ENCODE measurements around the gene LLCFC1.

The LLCFC1 gene

DNA sequence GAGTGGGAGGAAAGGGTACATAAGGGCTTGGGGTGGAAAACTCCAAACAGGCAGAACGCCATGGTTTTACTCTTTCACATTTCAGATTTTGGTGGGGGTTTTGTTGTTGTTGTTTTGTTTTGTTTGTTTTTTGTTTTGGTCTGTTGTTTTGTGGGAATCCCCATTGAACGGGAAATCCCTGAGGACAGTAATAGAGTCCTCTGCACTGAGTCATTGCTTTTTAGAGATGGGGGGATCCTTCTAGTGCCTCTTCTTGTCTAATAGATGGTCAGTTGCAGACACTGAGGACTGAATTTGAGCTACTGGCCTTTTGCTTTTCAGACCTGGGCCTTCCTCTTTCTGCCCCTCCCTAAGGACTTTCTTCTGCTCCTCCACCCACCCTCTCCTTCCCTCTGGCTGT is 25.7 kb upstream of the LLCFC1 start:
- ChIA-PET POLR2A (no interaction called here), CTCF (no interaction called here)
- DNase-seq (ENCODE audit: low read depth, low spot score): no peak
- TF ChIP-seq, protein P1, sequence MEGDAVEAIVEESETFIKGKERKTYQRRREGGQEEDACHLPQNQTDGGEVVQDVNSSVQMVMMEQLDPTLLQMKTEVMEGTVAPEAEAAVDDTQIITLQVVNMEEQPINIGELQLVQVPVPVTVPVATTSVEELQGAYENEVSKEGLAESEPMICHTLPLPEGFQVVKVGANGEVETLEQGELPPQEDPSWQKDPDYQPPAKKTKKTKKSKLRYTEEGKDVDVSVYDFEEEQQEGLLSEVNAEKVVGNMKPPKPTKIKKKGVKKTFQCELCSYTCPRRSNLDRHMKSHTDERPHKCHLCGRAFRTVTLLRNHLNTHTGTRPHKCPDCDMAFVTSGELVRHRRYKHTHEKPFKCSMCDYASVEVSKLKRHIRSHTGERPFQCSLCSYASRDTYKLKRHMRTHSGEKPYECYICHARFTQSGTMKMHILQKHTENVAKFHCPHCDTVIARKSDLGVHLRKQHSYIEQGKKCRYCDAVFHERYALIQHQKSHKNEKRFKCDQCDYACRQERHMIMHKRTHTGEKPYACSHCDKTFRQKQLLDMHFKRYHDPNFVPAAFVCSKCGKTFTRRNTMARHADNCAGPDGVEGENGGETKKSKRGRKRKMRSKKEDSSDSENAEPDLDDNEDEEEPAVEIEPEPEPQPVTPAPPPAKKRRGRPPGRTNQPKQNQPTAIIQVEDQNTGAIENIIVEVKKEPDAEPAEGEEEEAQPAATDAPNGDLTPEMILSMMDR (IDR thresholded peaks at IDR 0.05; ENCODE audit: insufficient read depth, low read length, missing control alignments): no peak
- no peak overlapping the region for H3K4me3 ChIP-seq (ENCODE audit: low read depth, low read length)

DNA sequence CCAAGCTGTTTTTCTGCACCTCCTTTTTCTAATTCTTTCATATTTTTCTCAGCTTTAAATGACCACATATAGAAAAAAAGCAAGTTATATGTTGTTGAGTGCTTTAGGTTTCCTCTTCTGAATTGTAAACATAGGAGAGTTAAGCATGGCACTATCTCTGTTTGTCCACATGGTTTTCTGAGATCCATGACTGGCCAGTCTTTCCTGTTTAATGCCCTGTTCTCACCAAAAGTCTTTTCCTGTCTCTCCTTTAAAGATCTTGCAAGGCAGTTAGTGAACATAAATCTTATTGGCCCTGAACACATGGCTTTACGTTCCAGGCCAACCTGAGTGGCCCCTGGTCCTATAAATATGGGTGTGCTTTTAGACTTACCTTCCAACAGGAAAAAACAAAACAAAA is 25.2 kb upstream of the LLCFC1 start:
- TF ChIP-seq, protein P1 (IDR thresholded peaks at IDR 0.05; ENCODE audit: insufficient read depth, low read length, missing control alignments): no peak
- no peak for DNase-seq (ENCODE audit: low read depth, low spot score)
- H3K4me3 ChIP-seq (ENCODE audit: low read depth, low read length): no peak overlapping the region
- ChIA-PET CTCF (no interaction called here), POLR2A (no interaction called here)

DNA sequence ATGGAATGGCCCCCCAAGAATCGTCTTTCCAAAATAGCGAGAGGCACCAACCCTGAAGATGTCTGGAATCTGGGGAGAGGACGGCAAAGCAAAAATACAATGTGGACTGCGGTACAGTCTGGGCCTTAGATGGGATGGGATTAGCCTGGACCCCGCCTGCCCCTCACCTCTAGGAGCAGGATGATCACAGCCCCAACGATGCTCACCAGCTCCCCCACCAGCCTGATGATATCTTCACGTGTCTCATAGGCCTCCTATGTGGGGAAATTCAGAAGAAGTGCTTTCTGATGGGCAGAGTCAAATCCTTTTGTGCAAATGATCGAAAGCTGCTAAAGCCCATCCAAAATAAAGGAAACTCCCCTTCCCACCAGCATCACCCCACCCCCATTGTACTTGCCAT is 24.0 kb upstream of the LLCFC1 start:
- TF ChIP-seq, protein P1 (IDR thresholded peaks at IDR 0.05; ENCODE audit: insufficient read depth, low read length, missing control alignments): no peak
- ChIA-PET CTCF (interaction anchor here (1.0 kb wide), 1 partner anchor 87 kb away, joined by 4 read pairs; no protein-coding TSS in a partner anchor), POLR2A (no interaction called here)
- no peak overlapping the region for H3K4me3 ChIP-seq (ENCODE audit: low read depth, low read length)
- no peak for DNase-seq (ENCODE audit: low read depth, low spot score)

DNA sequence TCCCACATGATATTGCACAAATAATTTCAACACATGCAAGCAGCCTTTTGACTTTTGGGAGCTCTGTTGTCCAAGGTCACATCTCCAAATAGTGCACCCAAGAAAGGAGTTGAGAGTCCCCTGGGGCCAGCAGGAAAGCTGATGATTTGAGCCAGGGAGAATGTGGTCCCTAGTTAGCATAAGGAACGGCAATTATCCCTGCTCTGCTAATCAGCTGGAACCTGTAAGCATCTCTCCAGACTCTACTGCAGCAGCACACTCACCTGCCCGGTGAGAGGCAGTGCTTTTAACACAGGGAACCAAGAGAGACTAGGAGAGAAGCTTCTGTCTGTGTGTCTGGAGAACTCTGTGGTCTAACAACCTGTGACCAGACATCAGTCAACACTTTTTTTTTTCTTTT is 22.8 kb upstream of the LLCFC1 start:
- no peak for DNase-seq (ENCODE audit: low read depth, low spot score)
- no peak overlapping the region for H3K4me3 ChIP-seq (ENCODE audit: low read depth, low read length)
- ChIA-PET POLR2A (no interaction called here), CTCF (interaction anchor here (1.0 kb wide), 1 partner anchor 86 kb away, joined by 4 read pairs; no protein-coding TSS in a partner anchor)
- TF ChIP-seq, protein P1 (IDR thresholded peaks at IDR 0.05; ENCODE audit: insufficient read depth, low read length, missing control alignments): no peak

DNA sequence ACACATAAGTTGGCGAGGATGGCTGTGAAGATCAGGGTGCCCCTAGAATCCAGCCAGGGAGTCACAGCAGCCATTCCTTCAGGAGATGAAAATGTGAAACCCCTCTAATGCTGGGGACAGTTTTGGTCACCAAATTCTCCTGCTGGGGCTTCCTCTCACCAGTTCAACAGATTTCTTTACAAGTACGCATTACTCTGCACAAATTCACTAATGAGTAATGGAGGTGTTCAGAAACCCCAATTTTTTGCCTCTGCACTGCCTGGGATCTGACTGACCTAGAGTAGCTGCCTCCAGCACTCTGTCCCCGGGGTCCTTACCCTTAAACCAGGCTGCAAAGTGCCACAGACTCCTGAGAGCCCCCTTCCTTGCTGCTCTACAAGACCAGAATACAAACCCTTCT is 21.8 kb upstream of the LLCFC1 start:
- ChIA-PET CTCF (no interaction called here), POLR2A (no interaction called here)
- DNase-seq (ENCODE audit: low read depth, low spot score): no peak
- H3K4me3 ChIP-seq (ENCODE audit: low read depth, low read length): no peak overlapping the region
- TF ChIP-seq, protein P1 (IDR thresholded peaks at IDR 0.05; ENCODE audit: insufficient read depth, low read length, missing control alignments): no peak

DNA sequence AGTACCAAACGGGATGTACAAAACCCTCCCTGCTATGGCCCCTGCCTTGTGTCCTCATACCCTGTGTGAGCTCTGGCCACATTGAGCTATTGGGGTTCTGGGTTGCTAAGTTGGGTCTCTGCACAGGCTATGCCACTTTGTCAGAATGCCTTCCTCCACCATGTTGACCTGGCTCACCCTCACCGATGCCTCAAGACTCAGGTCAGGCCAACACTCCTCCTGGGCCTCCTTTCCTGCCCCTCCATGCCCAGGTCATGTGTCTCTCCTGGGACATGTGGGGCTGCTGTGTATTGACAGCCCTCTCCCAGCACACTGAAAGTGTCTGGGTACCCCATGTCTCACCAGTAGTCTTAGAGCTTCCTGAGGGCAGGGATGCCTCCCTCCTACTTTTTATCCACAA is 20.4 kb upstream of the LLCFC1 start:
- ChIA-PET CTCF (no interaction called here), POLR2A (interaction anchor here (0.6 kb wide), 1 partner anchor 15 kb away, joined by 3 read pairs; no protein-coding TSS in a partner anchor)
- no peak for DNase-seq (ENCODE audit: low read depth, low spot score)
- no peak overlapping the region for H3K4me3 ChIP-seq (ENCODE audit: low read depth, low read length)
- TF ChIP-seq, protein P1 (IDR thresholded peaks at IDR 0.05; ENCODE audit: insufficient read depth, low read length, missing control alignments): no peak
